ENCODE data around the gene MCF2L2.

The MCF2L2 gene

DNA sequence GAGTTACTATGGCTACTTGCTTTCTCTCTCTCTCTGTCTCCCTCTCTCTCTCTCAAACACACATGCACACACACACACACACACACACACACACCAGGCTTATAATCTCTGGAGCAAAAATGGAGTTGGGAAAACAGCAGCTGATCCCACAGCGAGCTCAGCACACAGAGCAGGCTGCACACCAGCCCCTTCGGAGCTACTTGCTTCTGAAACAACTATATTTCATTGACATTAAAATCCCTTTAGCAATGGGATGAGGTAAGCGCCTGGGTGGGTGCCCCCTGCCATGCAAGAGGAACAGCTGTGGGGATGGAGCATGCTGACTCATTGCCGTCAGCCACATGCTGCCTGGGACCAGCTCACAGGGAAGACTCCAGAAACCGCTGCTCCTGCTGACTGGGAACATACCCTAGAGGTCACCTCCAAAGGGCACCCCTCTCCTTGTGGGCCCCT lies 129.7 kb downstream of the MCF2L2 start:
- no peak for DNase-seq (ENCODE audit: low read depth in 2 of 2)

- DNase-seq (ENCODE audit: low read depth in 2 of 2): no peak
These were observed 131.5 kb downstream of the MCF2L2 start for GRCh38 chr3:183296944-183297343.

GRCh38 chr3:183295211-183295610 lies 133.2 kb downstream of the MCF2L2 start:
- no peak for DNase-seq (ENCODE audit: low read depth in 2 of 2)

DNA sequence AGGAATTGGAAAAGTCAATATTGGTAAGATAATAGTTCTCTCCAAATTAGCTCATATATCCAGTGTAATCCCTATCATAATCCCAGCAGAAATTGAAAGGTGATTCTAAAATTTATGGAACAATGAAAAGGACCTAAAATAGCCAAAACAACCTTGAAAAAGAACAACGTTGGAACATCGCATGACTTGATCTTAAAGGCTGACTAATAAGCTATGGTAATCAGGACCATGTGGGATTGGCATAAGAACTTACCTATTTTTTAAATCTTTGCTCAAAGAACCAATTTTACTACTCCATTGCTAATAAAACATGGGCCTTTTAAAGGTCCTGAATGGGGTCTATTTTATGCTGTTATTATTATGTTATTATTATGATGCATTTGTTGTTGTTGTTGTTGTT lies 134.5 kb downstream of the MCF2L2 start:
- DNase-seq (ENCODE audit: low read depth in 2 of 2): no peak

- no peak for DNase-seq (ENCODE audit: low read depth in 2 of 2)
These were observed 136.9 kb downstream of the MCF2L2 start for GRCh38 chr3:183291497-183292031.

DNA sequence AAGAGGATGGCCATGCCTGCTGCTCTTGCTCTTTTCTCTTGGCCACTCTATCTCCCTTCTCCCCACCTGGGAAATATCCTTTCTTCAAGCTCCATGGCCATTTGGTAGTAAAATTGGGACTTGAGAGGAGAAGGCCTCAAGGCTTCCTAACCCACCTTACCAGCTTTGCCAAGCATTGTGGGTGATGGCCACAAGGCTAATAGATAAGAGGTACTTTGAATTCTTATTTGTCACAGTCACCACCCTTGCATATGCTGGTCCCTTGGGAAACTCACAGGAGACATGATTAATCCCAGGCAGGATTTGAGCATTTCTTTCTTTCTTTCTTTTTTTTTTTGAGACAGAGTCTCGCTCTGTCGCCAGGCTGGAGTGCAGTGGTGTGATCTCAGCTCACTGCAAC lies 138.2 kb downstream of the MCF2L2 start:
- DNase-seq (ENCODE audit: low read depth in 2 of 2): no peak

GRCh38 chr3:183288117-183288516 lies 140.3 kb downstream of the MCF2L2 start:
- DNase-seq (ENCODE audit: low read depth in 2 of 2): no peak

GRCh38 chr3:183287301-183287971 lies 141.0 kb downstream of the MCF2L2 start:
- DNase-seq (ENCODE audit: low read depth in 2 of 2): no peak

GRCh38 chr3:183285828-183286457 lies 142.5 kb downstream of the MCF2L2 start:
- DNase-seq (ENCODE audit: low read depth in 2 of 2): peak; percentile 85

DNA sequence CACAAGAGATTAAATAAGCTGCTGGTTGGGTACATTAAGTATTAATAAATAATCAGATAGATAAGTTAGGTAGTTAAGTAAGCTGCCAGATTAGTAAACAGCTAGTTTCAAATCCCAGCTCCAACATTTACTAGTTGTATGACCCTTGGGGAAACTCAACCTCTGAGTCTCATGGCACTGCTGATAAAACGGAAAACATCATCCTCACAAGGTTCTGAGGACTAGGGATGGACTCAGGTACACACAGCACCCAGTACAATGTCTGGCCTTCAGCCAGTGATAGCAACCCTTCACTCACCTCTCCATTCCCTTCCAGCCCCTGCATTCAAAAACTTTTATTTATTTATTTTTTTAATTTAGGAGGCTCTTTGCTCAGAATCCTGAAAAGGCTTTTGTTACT lies 143.1 kb downstream of the MCF2L2 start:
- DNase-seq (ENCODE audit: low read depth in 2 of 2): no peak

- no peak for DNase-seq (ENCODE audit: low read depth in 2 of 2)
These were observed 143.8 kb downstream of the MCF2L2 start for GRCh38 chr3:183284570-183284969.

DNA sequence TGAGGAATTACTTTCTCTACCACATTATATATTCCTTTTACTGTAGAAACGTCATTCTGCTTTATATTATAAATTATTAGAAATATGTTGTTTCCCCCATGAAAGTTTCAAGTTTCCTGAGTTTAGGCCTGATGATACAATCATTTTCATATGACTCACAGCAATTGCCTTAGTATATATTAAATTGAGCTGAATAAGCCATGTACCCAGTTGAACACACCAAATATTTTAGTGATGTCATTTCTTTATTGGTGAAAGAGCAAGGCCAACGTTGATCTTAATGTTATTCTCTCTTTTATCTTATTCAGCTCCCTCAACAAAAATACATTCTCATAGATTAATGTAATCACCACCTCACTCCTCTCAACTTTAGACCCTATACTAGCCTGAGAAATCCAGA lies 144.5 kb downstream of the MCF2L2 start:
- no peak for DNase-seq (ENCODE audit: low read depth in 2 of 2)

- no peak for DNase-seq (ENCODE audit: low read depth in 2 of 2)
These were observed 147.2 kb downstream of the MCF2L2 start for GRCh38 chr3:183281126-183281797.

- DNase-seq (ENCODE audit: low read depth in 2 of 2): no peak
These were observed 149.0 kb downstream of the MCF2L2 start for GRCh38 chr3:183279371-183279770.

- DNase-seq (ENCODE audit: low read depth in 2 of 2): no peak
These were observed 149.8 kb downstream of the MCF2L2 start for GRCh38 chr3:183278479-183279088.

DNA sequence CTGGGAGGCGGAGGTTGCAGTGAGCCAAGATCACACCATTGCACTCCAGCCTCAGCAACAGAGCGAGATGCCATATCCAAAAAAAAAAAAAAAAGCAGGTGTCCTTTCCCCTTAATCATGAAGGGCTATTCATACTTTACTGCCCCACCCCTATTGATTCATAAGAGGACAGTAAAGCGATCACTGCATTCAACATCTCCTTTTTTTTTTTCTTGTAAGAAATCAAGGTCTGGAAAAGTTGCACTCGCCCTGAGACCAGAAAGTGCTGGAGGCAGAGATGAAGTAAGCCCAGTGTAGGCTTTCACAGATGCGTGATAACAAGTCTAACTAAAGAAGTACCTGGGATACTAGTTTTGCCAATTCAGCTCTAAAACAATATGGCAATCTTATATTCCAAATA lies 151.2 kb downstream of the MCF2L2 start:
- DNase-seq (ENCODE audit: low read depth in 2 of 2): no peak

- no peak for DNase-seq (ENCODE audit: low read depth in 2 of 2)
These were observed 152.5 kb downstream of the MCF2L2 start for GRCh38 chr3:183275937-183276336.

- DNase-seq (ENCODE audit: low read depth in 2 of 2): no peak
These were observed 153.0 kb downstream of the MCF2L2 start for GRCh38 chr3:183275418-183275817.

DNA sequence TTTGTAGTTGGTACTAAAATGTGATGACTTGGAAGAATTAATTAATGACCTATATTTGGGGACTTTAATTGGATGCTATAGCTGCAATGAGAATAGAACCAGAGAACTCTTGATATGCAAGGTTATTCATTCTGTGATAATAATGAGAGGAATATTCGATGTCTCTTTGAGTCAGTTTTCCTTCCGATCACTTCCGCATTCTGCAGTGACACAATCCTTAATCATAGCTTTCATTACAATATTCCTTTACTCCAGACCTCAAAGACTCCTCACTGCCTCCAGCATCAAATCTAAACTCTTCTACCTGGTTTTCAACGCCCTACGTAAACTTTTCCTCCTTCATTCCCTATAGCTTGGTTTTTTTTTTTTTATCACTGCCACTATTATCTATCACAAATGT lies 153.8 kb downstream of the MCF2L2 start:
- no peak for DNase-seq (ENCODE audit: low read depth in 2 of 2)

DNA sequence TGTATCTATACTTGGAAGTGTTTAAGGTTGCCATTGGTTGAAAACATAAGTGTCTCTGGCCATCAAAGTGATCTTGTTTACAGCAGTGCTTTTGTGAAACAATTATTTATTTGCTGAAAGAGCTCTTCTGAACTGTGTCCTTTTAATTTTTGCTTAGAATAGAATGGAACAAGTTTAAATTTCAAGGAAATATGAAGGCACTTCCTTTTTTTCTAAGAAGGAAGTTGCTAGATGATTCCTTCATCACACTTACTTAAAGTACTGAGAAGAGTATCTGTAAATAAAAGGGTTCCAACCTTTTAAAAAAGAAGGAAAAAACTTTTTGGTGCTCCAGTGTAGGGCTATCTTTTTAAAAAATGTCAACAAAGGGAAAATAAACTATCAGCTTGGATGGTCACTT lies 155.6 kb downstream of the MCF2L2 start:
- DNase-seq (ENCODE audit: low read depth in 2 of 2): no peak

DNA sequence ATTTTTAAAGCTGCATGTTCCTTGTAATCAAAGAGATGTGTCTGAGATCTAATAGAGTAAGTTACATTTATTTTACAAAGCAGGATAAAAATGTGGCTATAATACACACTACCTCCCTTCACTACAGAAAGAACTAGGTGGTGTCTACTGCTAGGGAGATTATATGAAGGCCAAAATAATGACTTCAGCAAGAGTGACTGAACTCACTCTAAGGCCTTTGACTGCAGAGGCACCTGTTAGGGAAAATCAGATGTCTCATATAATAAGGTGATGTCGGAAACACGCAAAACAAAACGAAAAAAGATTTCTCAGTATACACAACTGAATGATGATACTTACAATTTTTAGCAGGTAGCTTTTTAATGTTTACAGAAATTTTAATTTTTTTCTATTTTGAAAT lies 156.3 kb downstream of the MCF2L2 start:
- DNase-seq (ENCODE audit: low read depth in 2 of 2): no peak

DNA sequence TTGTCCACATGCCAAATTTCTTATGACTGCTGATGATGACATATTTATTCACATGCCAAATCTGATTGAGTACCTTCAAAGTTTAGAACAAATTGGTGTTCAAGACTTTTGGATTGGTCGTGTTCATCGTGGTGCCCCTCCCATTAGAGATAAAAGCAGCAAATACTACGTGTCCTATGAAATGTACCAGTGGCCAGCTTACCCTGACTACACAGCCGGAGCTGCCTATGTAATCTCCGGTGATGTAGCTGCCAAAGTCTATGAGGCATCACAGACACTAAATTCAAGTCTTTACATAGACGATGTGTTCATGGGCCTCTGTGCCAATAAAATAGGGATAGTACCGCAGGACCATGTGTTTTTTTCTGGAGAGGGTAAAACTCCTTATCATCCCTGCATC lies 158.1 kb downstream of the MCF2L2 start:
- DNase-seq (ENCODE audit: low read depth in 2 of 2): no peak
